ENCODE results near the gene GPAT3.

The GPAT3 gene

GRCh38 chr4:83639849-83640493 is 104.1 kb downstream of the GPAT3 start:
- DNase-seq (ENCODE audit: low read depth in 2 of 3, low spot score in 2 of 3): peak in 2 of 3 experiments; percentile 2 to 4

GRCh38 chr4:83643036-83643435 is 107.1 kb downstream of the GPAT3 start:
- DNase-seq (ENCODE audit: low read depth in 2 of 3, low spot score in 2 of 3): no peak

GRCh38 chr4:83644677-83645659 is 109.1 kb downstream of the GPAT3 start:
- no peak for DNase-seq (ENCODE audit: low read depth in 2 of 3, low spot score in 2 of 3)

GRCh38 chr4:83646538-83647239 is 110.8 kb downstream of the GPAT3 start:
- no peak for DNase-seq (ENCODE audit: low read depth in 2 of 3, low spot score in 2 of 3)

GRCh38 chr4:83651846-83652245 is 115.9 kb downstream of the GPAT3 start:
- DNase-seq (ENCODE audit: low read depth in 2 of 3, low spot score in 2 of 3): no peak

Measured in activated CD8-positive, alpha-beta memory T cell treated with anti-CD3 and anti-CD28 coated beads for 48 hours (primary cell).